GM23248 (cell line): ENCODE data around the gene NHLRC2.

ENCODE experiments used
- EZH2 ChIP-seq: fragments of 200-600 bp; sonication (generic); IDR thresholded peaks from 2 replicates; pipeline ENCODE4 v1.6.1; 2018; ENCODE audit warnings: antibody characterized with exemption, mild to moderate bottlenecking; ENCODE audit not compliant: insufficient read depth, poor library complexity, severe bottlenecking
- EZH2phosphoT487 ChIP-seq: fragments of 200-600 bp; sonication (generic); IDR thresholded peaks from 2 replicates; pipeline ENCODE4 v1.6.1; 2018; ENCODE audit warnings: antibody characterized with exemption, moderate library complexity, mild to moderate bottlenecking, low read depth; ENCODE audit not compliant: insufficient read depth

DNA sequence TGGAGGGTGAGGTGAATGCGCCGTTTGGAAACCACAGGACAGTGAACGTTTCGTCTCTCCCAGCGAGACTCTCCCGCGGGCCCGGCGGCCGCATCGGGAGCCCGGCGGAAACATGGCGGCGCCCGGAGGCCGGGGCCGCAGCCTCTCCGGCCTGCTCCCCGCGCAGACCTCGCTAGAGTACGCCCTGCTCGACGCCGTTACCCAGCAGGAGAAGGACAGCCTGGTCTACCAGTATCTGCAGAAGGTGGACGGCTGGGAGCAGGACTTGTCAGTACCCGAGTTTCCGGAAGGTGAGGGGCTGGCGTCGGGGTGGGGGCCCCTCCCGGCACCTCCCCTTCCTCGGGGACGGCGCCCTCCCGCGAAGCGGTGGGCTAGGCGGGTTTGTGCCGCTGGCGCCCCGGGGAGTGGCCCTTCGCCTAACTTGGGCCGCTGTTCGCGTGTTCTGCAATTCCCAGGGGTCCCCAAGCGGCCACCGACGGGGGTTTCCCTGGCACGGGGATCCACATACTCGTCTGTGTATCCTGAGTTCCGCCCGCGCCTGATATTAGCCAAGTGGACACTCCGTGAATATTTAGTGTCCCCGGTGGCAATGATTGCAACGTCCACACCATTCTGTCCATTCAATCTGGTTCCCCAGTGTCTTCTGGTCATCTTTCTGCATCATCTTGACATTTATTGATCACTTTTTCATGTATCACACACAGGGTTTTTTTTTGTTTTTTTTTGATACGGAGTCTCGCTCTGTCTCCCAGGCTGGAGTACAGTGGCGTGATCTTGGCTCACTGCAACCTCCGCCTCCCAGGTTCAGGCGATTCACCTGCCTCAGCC, 514 bp downstream of the NHLRC2 start:
- TF ChIP-seq EZH2 (no peak), EZH2phosphoT487 (no peak)
